DOHH2 (cell line): ENCODE results near the gene FRZB.

Experiments
- H3F3A ChIP-seq: fragments of 200-600 bp; sonication (generic), shearing (Covaris generic); 2 replicates; pipeline ENCODE4 v1.6.0; 2016; ENCODE audit warnings: antibody characterized with exemption, mild to moderate bottlenecking; ENCODE audit not compliant: control insufficient read depth, insufficient read depth
- H3K27ac ChIP-seq: fragments of 200-600 bp; sonication (generic); 2 replicates; pipeline ENCODE4 v1.5.1; 2014; ENCODE audit warnings: low read depth, mild to moderate bottlenecking, low read length, moderate library complexity
- H3K27me3 ChIP-seq: fragments of 200-600 bp; sonication (generic); 2 replicates; pipeline ENCODE4 v1.6.1; 2014; ENCODE audit warnings: mild to moderate bottlenecking, low read length, mixed read lengths; ENCODE audit not compliant: control insufficient read depth
- H3K36me3 ChIP-seq: fragments of 200-600 bp; sonication (generic); 2 replicates; pipeline ENCODE4 v1.6.1; 2014; ENCODE audit warnings: mild to moderate bottlenecking, low read length, moderate library complexity, mixed read lengths; ENCODE audit not compliant: control insufficient read depth
- H3K4me1 ChIP-seq: fragments of 200-600 bp; sonication (generic); 2 replicates; pipeline ENCODE4 v1.6.1; 2014; ENCODE audit warnings: mild to moderate bottlenecking, low read length, mixed read lengths; ENCODE audit not compliant: control insufficient read depth
- H3K4me2 ChIP-seq: fragments of 200-600 bp; sonication (generic); 2 replicates; pipeline ENCODE4 v1.6.0; 2014; ENCODE audit warnings: mild to moderate bottlenecking, low read length, moderate library complexity
- H3K4me3 ChIP-seq: fragments of 200-600 bp; sonication (generic); 2 replicates; pipeline ENCODE4 v1.5.1; 2014; ENCODE audit warnings: mild to moderate bottlenecking, low read length, mixed read lengths
- H3K79me2 ChIP-seq: fragments of 200-600 bp; sonication (generic); 2 replicates; pipeline ENCODE4 v1.6.1; 2014; ENCODE audit warnings: mild to moderate bottlenecking, low read length, mixed read lengths; ENCODE audit not compliant: control insufficient read depth
- H3K9me2 ChIP-seq: fragments of 200-600 bp; sonication (generic); replicated peaks from 2 replicates; pipeline ENCODE4 v1.6.1; 2014; ENCODE audit warnings: mild to moderate bottlenecking, low read length, mixed read lengths; ENCODE audit not compliant: control insufficient read depth
- H3K9me3 ChIP-seq: fragments of 200-600 bp; sonication (generic); 2 replicates; pipeline ENCODE4 v1.6.1; 2014; ENCODE audit warnings: antibody characterized with exemption, low read length, mixed read lengths; ENCODE audit not compliant: control insufficient read depth, insufficient read depth
- H4K20me1 ChIP-seq: fragments of 200-600 bp; sonication (generic); 2 replicates; pipeline ENCODE4 v1.6.0; 2014; ENCODE audit warnings: low read depth, mild to moderate bottlenecking, antibody characterized with exemption, low read length, moderate library complexity; ENCODE audit not compliant: control insufficient read depth, insufficient read depth
- EZH2phosphoT487 ChIP-seq: fragments of 200-600 bp; sonication (generic); IDR thresholded peaks from 2 replicates; pipeline ENCODE4 v1.6.1; 2017; ENCODE audit warnings: borderline replicate concordance, mild to moderate bottlenecking, antibody characterized with exemption, low read length, moderate library complexity, mixed read lengths
- TF ChIP-seq, protein P1 (sequence below): fragments of 200-600 bp; sonication (generic); IDR thresholded peaks from one replicate; pipeline ENCODE4 v1.5.1; 2014; ENCODE audit warnings: antibody characterized with exemption, mild to moderate bottlenecking, low read depth, low read length; ENCODE audit not compliant: poor library complexity, severe bottlenecking

Gene FRZB, protein sequence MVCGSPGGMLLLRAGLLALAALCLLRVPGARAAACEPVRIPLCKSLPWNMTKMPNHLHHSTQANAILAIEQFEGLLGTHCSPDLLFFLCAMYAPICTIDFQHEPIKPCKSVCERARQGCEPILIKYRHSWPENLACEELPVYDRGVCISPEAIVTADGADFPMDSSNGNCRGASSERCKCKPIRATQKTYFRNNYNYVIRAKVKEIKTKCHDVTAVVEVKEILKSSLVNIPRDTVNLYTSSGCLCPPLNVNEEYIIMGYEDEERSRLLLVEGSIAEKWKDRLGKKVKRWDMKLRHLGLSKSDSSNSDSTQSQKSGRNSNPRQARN

DNA sequence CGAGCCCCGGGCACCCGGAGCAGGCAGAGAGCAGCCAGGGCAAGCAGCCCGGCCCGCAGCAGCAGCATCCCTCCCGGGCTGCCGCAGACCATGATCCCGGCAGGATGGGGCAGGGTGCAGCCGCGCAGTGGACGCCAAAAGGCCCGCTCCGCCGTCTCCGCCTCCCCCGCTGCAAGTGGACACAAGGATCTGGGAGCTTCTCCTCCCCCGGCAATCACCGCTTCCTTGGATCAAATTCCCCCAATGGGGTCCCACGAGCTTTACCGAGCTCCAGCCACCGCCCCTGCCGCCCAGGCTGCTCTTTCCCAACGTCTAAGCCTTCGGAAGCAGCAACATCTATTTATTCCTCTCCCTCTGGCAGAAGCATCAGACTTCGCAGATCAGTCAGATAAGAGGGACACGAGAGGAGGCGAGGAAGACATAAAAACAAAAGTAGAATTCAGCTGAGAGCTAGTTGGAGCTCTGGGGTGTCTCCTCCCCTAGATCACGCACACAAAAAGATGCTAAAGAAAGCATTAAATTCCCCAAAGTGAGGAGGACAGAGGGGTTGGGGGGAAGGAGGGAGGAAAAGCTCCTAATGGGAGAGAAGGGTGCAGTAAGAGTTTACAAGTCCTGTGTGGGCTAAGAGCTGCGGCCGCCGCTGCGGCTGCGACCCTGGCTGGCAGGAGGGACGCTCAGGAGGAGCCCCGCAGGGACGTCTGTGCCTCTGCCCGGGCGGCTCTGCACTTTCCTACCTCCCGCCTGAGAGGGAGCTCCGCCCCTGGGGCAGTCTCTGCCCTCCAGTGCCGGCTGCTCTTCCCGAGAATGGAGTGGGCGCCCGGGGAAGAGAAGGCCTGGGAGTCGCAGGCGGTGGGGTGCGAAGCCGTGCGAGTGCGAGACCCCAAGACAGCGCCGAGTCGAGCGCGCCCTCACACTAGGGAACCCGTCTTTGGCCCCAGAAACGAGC lies at the start of gene FRZB:
FRZB (minus strand) TSS at position 177 of the 946 bp plus-strand sequence; CDS start at position 92, 85 bp downstream.
- Histone ChIP-seq H3K4me3 (no peak within 1 kb of the TSS), H3K27me3 (no peaks in the 10 kb centered on the region), H3F3A (no peaks in the 10 kb centered on the region), H3K9me3 (no peaks in the 10 kb centered on the region), H3K4me2 (no peak within 1 kb of the TSS), H3K27ac (no peak within 1 kb of the TSS), H3K9me2 (no peaks in the 10 kb centered on the region), H3K36me3 (no peaks in the 10 kb centered on the region), H3K4me1 (peaks cover 25% of the 10 kb centered on the region), H3K79me2 (no peaks in the 10 kb centered on the region), H4K20me1 (no peaks in the 10 kb centered on the region)
- TF ChIP-seq EZH2phosphoT487 = no peak
- TF ChIP-seq, protein P1, sequence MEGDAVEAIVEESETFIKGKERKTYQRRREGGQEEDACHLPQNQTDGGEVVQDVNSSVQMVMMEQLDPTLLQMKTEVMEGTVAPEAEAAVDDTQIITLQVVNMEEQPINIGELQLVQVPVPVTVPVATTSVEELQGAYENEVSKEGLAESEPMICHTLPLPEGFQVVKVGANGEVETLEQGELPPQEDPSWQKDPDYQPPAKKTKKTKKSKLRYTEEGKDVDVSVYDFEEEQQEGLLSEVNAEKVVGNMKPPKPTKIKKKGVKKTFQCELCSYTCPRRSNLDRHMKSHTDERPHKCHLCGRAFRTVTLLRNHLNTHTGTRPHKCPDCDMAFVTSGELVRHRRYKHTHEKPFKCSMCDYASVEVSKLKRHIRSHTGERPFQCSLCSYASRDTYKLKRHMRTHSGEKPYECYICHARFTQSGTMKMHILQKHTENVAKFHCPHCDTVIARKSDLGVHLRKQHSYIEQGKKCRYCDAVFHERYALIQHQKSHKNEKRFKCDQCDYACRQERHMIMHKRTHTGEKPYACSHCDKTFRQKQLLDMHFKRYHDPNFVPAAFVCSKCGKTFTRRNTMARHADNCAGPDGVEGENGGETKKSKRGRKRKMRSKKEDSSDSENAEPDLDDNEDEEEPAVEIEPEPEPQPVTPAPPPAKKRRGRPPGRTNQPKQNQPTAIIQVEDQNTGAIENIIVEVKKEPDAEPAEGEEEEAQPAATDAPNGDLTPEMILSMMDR = no peak

DNA sequence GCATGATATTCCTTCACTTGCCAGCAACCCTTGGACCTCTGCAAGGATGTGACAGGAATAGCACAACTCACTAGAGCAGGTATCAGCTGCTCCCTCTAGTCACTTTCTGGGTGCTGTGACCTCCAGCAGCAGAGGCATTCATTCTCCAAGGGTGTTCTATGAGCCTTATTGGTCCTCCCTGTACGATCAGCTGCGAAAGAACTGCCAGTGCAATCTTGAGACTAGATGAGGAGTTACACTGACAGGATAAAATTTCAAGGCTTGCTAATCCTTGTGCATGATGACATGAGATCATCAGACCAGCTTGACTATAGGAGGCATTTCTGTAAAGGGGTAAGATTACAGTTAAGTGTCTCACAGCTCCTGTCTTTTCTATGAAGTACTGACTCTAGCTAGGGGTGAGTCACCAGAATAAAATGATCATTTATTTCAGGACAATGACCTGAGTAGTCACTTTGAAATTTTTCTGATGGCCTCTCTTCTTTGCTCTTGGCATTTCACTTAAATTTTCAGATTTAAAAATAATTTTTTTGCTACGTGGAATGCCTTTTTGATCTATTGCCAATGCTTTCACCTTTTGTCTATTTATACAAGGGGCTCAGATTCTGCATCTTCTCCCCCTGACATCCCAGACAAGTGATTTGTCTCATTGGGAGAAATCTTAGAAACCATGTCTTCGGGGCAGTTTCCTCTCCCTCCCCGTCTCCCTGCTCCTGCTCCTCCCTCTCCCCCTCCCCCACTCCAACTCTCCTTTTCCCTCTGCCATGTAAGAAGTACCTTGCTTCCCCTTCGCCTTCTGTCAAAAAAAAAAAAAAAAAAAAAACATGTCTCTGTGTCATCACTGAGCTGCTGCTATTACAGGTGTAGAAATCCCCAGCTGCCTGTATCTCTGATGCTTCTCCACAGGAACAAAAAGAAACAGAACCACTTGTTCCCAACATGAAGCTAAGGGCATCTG lies 49.2 kb upstream of the FRZB start:
- H4K20me1 ChIP-seq = no peaks in the 10 kb centered on the region
- H3K27ac ChIP-seq = no peak overlapping the region
- no peaks in the 10 kb centered on the region for H3F3A ChIP-seq
- H3K9me3 ChIP-seq = no peaks in the 10 kb centered on the region
- TF ChIP-seq, protein P1 = no peak
- TF ChIP-seq EZH2phosphoT487 = no peak
- H3K36me3 ChIP-seq = no peaks in the 10 kb centered on the region
- no peaks in the 10 kb centered on the region for H3K79me2 ChIP-seq
- peaks cover 33% of the 10 kb centered on the region for H3K4me1 ChIP-seq
- no peak overlapping the region for H3K4me3 ChIP-seq
- no peaks in the 10 kb centered on the region for H3K9me2 ChIP-seq
- H3K27me3 ChIP-seq = no peaks in the 10 kb centered on the region
- no peak overlapping the region for H3K4me2 ChIP-seq

DNA sequence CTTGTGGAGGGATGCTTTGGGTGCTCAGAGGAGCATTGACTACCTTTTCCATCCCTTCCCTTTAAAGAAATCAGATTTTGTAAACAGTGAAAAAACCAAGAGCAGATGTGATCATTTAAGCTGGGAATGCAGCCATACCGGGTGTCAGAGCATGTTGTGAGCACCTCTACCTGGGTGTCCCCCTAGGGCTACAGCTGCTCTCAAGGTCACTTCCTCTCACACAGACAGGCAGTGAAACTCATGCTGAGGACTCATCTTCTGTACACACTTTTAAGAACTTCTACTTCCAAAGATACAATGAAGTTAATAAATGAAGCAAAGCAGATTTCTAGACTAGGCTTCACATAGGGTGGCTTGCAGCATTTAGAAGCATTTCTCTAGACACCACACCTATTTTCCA lies 48.4 kb upstream of the FRZB start:
- H3K4me3 ChIP-seq = no peak overlapping the region
- H3K4me2 ChIP-seq = no peak overlapping the region
- H4K20me1 ChIP-seq = no peaks in the 10 kb centered on the region
- H3K79me2 ChIP-seq = no peaks in the 10 kb centered on the region
- H3K9me2 ChIP-seq = no peaks in the 10 kb centered on the region
- no peak overlapping the region for H3K27ac ChIP-seq
- TF ChIP-seq EZH2phosphoT487 = no peak
- TF ChIP-seq, protein P1 = no peak
- H3K9me3 ChIP-seq = no peaks in the 10 kb centered on the region
- no peaks in the 10 kb centered on the region for H3F3A ChIP-seq
- peaks cover 25% of the 10 kb centered on the region for H3K4me1 ChIP-seq
- no peaks in the 10 kb centered on the region for H3K27me3 ChIP-seq
- H3K36me3 ChIP-seq = no peaks in the 10 kb centered on the region
